ENCODE data around the gene ZNF311. TPM values are rescaled to one million over a fixed set of nuclear protein-coding genes. Genes with fewer than 3 reads are reported as not detected.

ZNF311 gene
- total RNA-seq: 1 to 10 TPM; 1.0 to 2.0 (median 1.6) TPM

DNA sequence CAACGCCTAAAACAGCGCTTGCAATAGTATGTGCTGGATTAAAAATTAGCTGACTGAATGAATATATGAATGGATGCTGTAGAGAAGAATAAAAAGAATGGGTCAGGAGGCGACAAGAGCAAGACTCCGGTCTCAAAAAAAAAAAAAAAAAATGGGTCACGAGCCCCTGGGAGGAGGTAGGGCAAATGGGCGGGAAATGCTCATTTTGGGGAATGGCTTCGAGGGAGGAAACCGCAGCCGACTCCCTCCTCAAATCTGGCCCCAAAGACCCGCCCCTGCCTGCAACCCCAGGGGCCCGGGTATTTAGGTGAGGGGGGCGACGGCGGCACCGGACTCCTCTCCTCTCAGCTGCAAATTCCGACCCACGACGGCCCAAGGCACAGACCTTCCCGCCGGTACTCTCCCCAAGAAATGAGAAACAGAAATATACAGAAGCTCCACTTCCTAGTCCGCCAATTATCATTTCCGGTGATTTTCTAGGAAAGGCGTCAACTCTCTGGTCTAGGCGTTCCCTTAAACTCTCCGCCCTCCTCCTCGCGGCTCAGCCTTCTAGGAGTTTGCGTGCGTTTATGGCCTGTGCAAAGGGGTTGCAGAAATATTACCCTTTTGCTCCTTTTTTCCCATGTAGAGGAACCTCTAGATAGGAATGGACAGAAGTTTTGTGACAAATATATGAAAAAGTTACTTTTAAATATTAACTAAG, at the start of gene ZNF311:
Gene ZNF311 (minus strand): TSS at position 133 of the 703 bp plus-strand sequence. CDS start 1,361 bp downstream, outside the sequence.
- Histone ChIP-seq H3K4me1 (peaks cover 0 to 4% of the 10 kb centered on the region in 2 donors), H3K36me3 (no peaks in the 10 kb centered on the region), H3K27me3 (no peaks in the 10 kb centered on the region), H3K4me3 (replicated peaks in 1 of 3) (peak within 1 kb of the TSS in 2 of 3 donors; percentile 50 to 52), H3K9me3 (no peaks in the 10 kb centered on the region), H3K27ac (peak within 1 kb of the TSS; percentile 23 to 61 (median 31))
- TF ChIP-seq POLR2A (IDR thresholded peaks at IDR 0.05): peak in 1 of 2 donors; percentile 54
- TF ChIP-seq, protein P1, sequence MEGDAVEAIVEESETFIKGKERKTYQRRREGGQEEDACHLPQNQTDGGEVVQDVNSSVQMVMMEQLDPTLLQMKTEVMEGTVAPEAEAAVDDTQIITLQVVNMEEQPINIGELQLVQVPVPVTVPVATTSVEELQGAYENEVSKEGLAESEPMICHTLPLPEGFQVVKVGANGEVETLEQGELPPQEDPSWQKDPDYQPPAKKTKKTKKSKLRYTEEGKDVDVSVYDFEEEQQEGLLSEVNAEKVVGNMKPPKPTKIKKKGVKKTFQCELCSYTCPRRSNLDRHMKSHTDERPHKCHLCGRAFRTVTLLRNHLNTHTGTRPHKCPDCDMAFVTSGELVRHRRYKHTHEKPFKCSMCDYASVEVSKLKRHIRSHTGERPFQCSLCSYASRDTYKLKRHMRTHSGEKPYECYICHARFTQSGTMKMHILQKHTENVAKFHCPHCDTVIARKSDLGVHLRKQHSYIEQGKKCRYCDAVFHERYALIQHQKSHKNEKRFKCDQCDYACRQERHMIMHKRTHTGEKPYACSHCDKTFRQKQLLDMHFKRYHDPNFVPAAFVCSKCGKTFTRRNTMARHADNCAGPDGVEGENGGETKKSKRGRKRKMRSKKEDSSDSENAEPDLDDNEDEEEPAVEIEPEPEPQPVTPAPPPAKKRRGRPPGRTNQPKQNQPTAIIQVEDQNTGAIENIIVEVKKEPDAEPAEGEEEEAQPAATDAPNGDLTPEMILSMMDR (IDR thresholded peaks at IDR 0.05): no peak
- intact Hi-C loops (cut with DNase I): no loop called here
- peak; percentile 59 to 66 for DNase-seq
- WGBS, 2 donors: 8 to 12% methylated on average over 24 to 29 of the region's 29 CpGs

DNA sequence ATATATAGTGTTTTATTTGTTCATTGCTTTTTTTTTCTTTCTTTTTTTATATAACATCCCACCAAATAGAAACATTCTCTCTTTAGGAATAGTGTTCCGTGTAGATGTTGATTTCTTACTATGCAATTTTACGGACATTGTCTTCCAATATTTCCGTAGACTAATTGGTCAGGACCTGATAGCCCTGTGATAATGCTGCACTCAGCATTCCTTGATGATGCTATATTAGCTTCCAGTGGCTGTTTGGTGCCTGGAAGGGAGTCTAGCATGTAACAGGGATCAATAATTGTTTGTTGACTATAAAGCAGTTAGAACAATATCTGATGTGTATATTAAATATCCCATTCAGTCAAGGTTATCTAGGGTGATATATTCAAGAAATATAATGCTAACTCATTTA, 46.6 kb upstream of the ZNF311 start:
- Histone ChIP-seq H3K9me3 (no peaks in the 10 kb centered on the region), H3K36me3 (no peaks in the 10 kb centered on the region), H3K27me3 (no peaks in the 10 kb centered on the region), H3K27ac (no peak overlapping the region), H3K4me3 (replicated peaks in 1 of 3) (no peak overlapping the region), H3K4me1 (no peaks in the 10 kb centered on the region)
- intact Hi-C loops (cut with DNase I): no loop called here
- DNase-seq: no peak
- WGBS, 2 donors: 84 to 88% methylated on average over 3 of the region's 3 CpGs
- TF ChIP-seq, protein P1 (IDR thresholded peaks at IDR 0.05): no peak
- no peak for TF ChIP-seq POLR2A (IDR thresholded peaks at IDR 0.05)

DNA sequence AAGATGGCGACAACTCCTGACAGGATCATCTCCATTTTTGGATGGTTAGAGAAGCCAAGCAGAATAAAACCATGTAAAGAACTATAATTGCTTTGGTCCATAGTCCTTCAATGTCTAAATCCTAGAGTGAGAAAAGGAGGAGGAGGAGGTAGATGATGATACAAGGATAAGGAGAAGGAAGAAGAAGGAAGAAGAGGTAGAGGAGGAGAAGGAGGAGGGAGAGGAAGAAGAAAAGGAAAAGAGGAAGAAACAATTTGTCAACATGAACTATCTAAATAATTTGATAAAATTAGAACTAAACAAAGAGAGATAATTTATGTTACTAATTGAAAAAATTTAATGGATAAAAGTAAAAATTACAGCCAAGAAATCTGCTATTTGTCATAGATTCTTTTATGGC, 40.0 kb upstream of the ZNF311 start, which contains the start of gene OR2W1:
Gene OR2W1 (minus strand): TSS at position 101 of the 400 bp plus-strand sequence. CDS start 0 bp downstream, at position 101.
- no peaks in the 10 kb centered on the region for H3K27me3 ChIP-seq
- H3K4me1 ChIP-seq: no peaks in the 10 kb centered on the region
- no peak for DNase-seq
- 74 to 77% methylated on average over 1 of the region's 1 CpG for WGBS, 2 donors
- H3K9me3 ChIP-seq: no peaks in the 10 kb centered on the region
- TF ChIP-seq, protein P1 (IDR thresholded peaks at IDR 0.05): no peak
- no peak for TF ChIP-seq POLR2A (IDR thresholded peaks at IDR 0.05)
- H3K27ac ChIP-seq: no peak within 1 kb of the TSS
- no peaks in the 10 kb centered on the region for H3K36me3 ChIP-seq
- intact Hi-C loops (cut with DNase I): no loop called here
- H3K4me3 ChIP-seq (replicated peaks in 1 of 3): no peak within 1 kb of the TSS

DNA sequence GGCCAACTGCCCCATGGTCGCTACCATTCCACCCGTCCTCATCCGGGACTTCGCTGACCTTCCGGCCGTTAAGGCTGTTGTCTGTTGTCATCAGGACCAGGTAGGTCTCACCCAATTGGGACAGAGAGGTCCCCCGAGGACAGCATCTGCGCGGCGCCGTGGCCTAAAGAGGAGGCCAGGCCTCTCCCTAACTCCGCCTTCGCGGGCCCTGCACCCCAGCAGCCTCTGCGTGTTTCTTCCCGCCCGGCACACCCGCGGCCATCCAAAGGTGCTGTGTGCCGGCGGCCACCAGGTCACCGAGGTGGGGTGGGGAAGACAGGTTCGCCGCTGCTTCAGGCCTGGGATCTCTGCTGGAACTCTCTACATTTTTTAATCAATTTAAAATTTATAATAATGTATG, 30.8 kb upstream of the ZNF311 start:
- TF ChIP-seq, protein P1 (IDR thresholded peaks at IDR 0.05): no peak
- no peak for TF ChIP-seq POLR2A (IDR thresholded peaks at IDR 0.05)
- 90 to 95% methylated on average over 23 to 24 of the region's 24 CpGs for WGBS, 2 donors
- Histone ChIP-seq H3K27me3 (no peaks in the 10 kb centered on the region), H3K4me3 (replicated peaks in 1 of 3) (no peak overlapping the region), H3K9me3 (no peaks in the 10 kb centered on the region), H3K4me1 (no peaks in the 10 kb centered on the region), H3K27ac (no peak overlapping the region), H3K36me3 (no peaks in the 10 kb centered on the region)
- intact Hi-C loops (cut with DNase I): no loop called here
- no peak for DNase-seq

DNA sequence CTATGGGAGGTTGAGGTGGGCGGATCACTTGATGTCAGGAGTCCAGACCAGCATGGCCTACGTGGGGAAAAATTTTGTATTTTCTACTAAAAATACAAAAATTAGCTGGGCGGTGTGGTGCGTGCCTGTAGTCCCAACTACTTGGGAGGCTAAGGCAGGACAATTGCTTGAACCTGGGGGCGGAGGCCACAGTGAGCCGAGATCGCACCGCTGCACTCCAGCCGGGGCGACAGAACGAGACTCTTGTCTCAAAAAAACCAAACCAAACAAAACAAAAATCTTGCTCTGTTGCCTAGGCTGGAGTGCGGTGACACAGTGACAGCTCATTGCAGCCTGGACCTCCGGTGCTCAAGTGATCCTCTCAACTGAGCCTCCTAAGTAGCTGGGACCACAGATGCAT, 23.7 kb upstream of the ZNF311 start:
- Histone ChIP-seq H3K27ac (no peak overlapping the region), H3K27me3 (no peaks in the 10 kb centered on the region), H3K9me3 (no peaks in the 10 kb centered on the region), H3K36me3 (no peaks in the 10 kb centered on the region), H3K4me3 (replicated peaks in 1 of 3) (no peak overlapping the region), H3K4me1 (no peaks in the 10 kb centered on the region)
- no peak for DNase-seq
- TF ChIP-seq, protein P1 (IDR thresholded peaks at IDR 0.05): no peak
- TF ChIP-seq POLR2A (IDR thresholded peaks at IDR 0.05): no peak
- 73 to 79% methylated on average over 13 of the region's 13 CpGs for WGBS, 2 donors
- intact Hi-C loops (cut with DNase I): no loop called here

Measured in thyroid gland (tissue), 4 donors.